Naive thymus-derived CD4-positive, alpha-beta T cell (primary cell): ENCODE results near the gene TCF7L2. TPM values are rescaled to one million over a fixed set of nuclear protein-coding genes. Genes with fewer than 3 reads are reported as not detected.

Experiments used
- ATAC-seq: fragments of 150-1000 bp; cut with Tn5 transposase; 2 replicates; pipeline ENCODE4 v1.10.0; 2021; ENCODE audit warnings: mild to moderate bottlenecking, moderate library complexity
- CTCF ChIA-PET: fragments of 350-600 bp; sonication (Branson Sonifier 250); formaldehyde crosslinking; loops from one replicate; lab custom pipeline; 2021; ENCODE audit warnings: antibody characterized with exemption; lab: Charles Lee
- POLR2A ChIA-PET: fragments of 350-600 bp; sonication (Branson Sonifier 250); formaldehyde crosslinking; loops from one replicate; lab custom pipeline; 2021; ENCODE audit warnings: antibody characterized with exemption, inconsistent platforms; lab: Charles Lee
- DNase-seq, 9 donors: peaks; one replicate each; pipeline versions ENCODE4 v3.0.0 to v3.0.0-alpha.2; 2020 to 2022; ENCODE audit warnings: mixed read lengths in 1 of 9
- H3K27ac ChIP-seq: one replicate; pipeline ENCODE4 v1.7.0; 2013; ENCODE audit warnings: mild to moderate bottlenecking, low read depth, low read length, moderate library complexity
- H3K27me3 ChIP-seq, 2 donors: one replicate each; pipeline ENCODE4 v1.7.0; 2013; ENCODE audit warnings: low read length in 2 of 2, mild to moderate bottlenecking in 2 of 2, moderate library complexity in 2 of 2; ENCODE audit not compliant: control insufficient read depth in 2 of 2, insufficient read depth in 2 of 2
- H3K36me3 ChIP-seq, 3 experiments: 1 replicate in 2 of 3; 2 replicates in 1 of 3; pipeline ENCODE4 v1.7.0; 2013; ENCODE audit warnings: low read length in 3 of 3, mild to moderate bottlenecking in 3 of 3, moderate library complexity in 1 of 3; ENCODE audit not compliant: insufficient read depth in 3 of 3, control insufficient read depth in 2 of 3
- H3K4me1 ChIP-seq, 2 donors: one replicate each; pipeline ENCODE4 v1.7.0; 2013; ENCODE audit warnings: low read length in 2 of 2, mild to moderate bottlenecking in 2 of 2, moderate library complexity in 1 of 2; ENCODE audit not compliant: control insufficient read depth in 2 of 2, insufficient read depth in 2 of 2
- H3K4me3 ChIP-seq: 2 replicates; pipeline ENCODE4 v1.7.0; 2013; ENCODE audit warnings: mild to moderate bottlenecking, low read length
- H3K9me3 ChIP-seq, 3 experiments: 1 replicate in 2 of 3; 2 replicates in 1 of 3; pipeline ENCODE4 v1.7.0; 2013; ENCODE audit warnings: low read length in 3 of 3; ENCODE audit not compliant: control insufficient read depth in 2 of 3
- H3K27ac Mint-ChIP-seq, 9 donors: one replicate each; pipeline ENCODE4 v1.8.0; 2020 to 2022; ENCODE audit warnings: mixed read lengths in 9 of 9, mild to moderate bottlenecking in 8 of 9, moderate library complexity in 5 of 9, inconsistent platforms in 2 of 9
- H3K27me3 Mint-ChIP-seq, 5 donors: one replicate each; pipeline ENCODE4 v1.8.0; 2021 to 2022; ENCODE audit warnings: mixed read lengths in 5 of 5, mild to moderate bottlenecking in 1 of 5
- H3K36me3 Mint-ChIP-seq, 5 donors: one replicate each; pipeline ENCODE4 v1.8.0; 2020 to 2022; ENCODE audit warnings: mixed read lengths in 5 of 5, mild to moderate bottlenecking in 3 of 5, inconsistent platforms in 1 of 5
- H3K4me1 Mint-ChIP-seq, 7 donors: one replicate each; pipeline ENCODE4 v1.8.0; 2020 to 2022; ENCODE audit warnings: mixed read lengths in 7 of 7, mild to moderate bottlenecking in 3 of 7, inconsistent platforms in 1 of 7
- H3K4me3 Mint-ChIP-seq, 10 donors: one replicate each; pipeline ENCODE4 v1.8.0; 2020 to 2022; ENCODE audit warnings: mild to moderate bottlenecking in 10 of 10, mixed read lengths in 10 of 10, moderate library complexity in 6 of 10, inconsistent platforms in 2 of 10
- H3K9me3 Mint-ChIP-seq, 11 donors: one replicate each; pipeline ENCODE4 v1.8.0; 2020 to 2022; ENCODE audit warnings: mixed read lengths in 11 of 11, mild to moderate bottlenecking in 4 of 11, inconsistent platforms in 1 of 11, moderate library complexity in 1 of 11
- intact Hi-C, 2 donors: fragments of 100-400 bp; cut with micrococcal nuclease; formaldehyde crosslinking; loops; one replicate each; pipeline ENCODE4 v1.15.1; 2023
- polyA plus RNA-seq, 2 donors: library from polyadenylated mRNA; unstranded; fragments of 300-500 nt; fragmentation: Illumina TruSeq; gene quantifications; one replicate each; pipeline ENCODE4 v1.2.3, GENCODE V29; 2021
- total RNA-seq, 6 experiments: library from RNA in 5 of 6; stranded (reverse) in 5 of 6; gene quantifications; 1 replicate in 5 of 6; 2 replicates in 1 of 6; pipeline ENCODE4 v1.2.3 and lab custom pipeline; 2021 to 2026

Gene TCF7L2
- total and polyA plus RNA-seq, 7 experiments from 2014 or later: 0.39 to 31.4 (median 3.1) TPM

DNA sequence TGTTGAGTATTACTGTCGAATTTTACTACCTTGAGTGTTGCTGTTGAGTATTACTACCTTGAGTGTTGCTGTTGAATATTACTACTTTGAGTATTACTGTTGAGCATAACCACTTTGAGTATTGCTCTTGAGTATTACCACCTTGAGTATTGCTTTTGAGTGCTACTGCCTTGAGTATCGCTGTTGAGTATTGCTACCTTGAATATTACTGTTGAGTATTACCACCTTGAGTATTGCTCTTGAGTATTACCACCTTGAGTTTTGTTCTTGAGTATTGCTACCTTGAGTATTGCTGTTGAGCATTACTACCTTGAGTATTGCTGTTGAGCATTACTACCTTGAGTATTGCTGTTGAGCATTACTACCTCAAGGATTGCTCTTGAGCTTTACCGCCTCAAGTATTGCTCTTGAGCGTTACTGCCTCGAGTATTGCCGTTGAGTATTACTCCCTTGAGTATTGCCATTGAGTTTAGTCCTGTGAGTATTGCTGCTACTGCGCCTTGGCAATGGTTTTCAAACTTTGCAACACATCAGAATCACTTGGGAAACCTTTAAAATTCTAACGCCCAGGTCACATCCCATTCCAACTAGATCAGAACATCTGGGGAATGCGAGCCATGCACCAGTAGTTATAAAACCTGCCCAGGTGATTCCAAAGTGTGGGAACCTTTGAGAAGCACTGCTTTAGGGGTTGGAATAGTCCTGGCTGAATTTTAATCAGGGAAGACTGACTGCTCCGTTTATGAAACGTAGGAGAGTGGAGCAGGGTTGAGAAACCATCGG lies 61.7 kb downstream of the TCF7L2 start:
- ChIA-PET POLR2A (no interaction called here), CTCF (interaction anchor here (0.6 kb wide), 1 partner anchor 814 kb away, joined by 3 read pairs; no protein-coding TSS in a partner anchor)
- H3K4me3 ChIP-seq: no peak overlapping the region
- no peak for ATAC-seq
- H3K4me1 ChIP-seq: peaks cover 14 to 16% of the 10 kb centered on the region in 2 donors
- no peaks in the 10 kb centered on the region for H3K36me3 ChIP-seq
- no peaks in the 10 kb centered on the region for H3K9me3 ChIP-seq
- intact Hi-C loops: no loop called here
- peaks cover 0 to 4% (median 0%) of the 10 kb centered on the region in 5 donors for H3K36me3 Mint-ChIP-seq
- no peak overlapping the region for H3K4me3 Mint-ChIP-seq
- H3K9me3 Mint-ChIP-seq: peaks cover 0 to 3% (median 0%) of the 10 kb centered on the region in 11 donors
- no peak for DNase-seq
- no peaks in the 10 kb centered on the region for H3K27me3 ChIP-seq
- H3K4me1 Mint-ChIP-seq: peaks cover 14 to 25% (median 21%) of the 10 kb centered on the region in 7 donors
- no peak overlapping the region for H3K27ac Mint-ChIP-seq
- H3K27ac ChIP-seq: no peak overlapping the region
- H3K27me3 Mint-ChIP-seq: peaks cover 16 to 50% (median 48%) of the 10 kb centered on the region in 5 donors

DNA sequence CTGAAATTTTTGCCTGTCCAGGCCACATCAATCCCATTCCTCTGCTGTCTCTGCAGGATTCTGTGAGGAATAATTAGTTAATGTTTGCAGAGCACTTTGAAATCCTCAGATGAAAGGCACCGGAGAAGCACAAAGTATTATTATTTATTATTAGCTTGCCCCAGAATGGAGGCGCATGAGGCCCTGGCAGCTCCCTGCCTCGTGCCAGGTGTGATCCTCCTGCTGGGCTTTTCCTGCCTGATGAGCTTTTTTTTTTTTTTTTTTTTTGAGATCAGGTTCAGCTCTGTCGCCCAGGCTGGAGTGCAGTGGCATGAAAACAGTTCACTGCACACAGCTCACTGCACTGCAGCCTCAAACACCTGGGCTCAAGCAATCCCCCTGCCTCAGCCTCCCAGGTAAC lies 65.2 kb downstream of the TCF7L2 start:
- Mint-ChIP-seq H3K9me3 (peaks cover 0 to 3% (median 0%) of the 10 kb centered on the region in 11 donors), H3K36me3 (peaks cover 0 to 4% (median 0%) of the 10 kb centered on the region in 5 donors), H3K27me3 (peaks cover 10 to 40% (median 27%) of the 10 kb centered on the region in 5 donors), H3K4me1 (peaks cover 0 to 6% (median 0%) of the 10 kb centered on the region in 7 donors), H3K4me3 (no peak overlapping the region), H3K27ac (no peak overlapping the region)
- ATAC-seq (no peak), DNase-seq (no peak)
- CTCF ChIA-PET: no interaction called here
- H3K27ac ChIP-seq: no peak overlapping the region
- H3K9me3 ChIP-seq: no peaks in the 10 kb centered on the region
- H3K4me3 ChIP-seq: no peak overlapping the region
- H3K27me3 ChIP-seq: no peaks in the 10 kb centered on the region
- no peaks in the 10 kb centered on the region for H3K4me1 ChIP-seq
- intact Hi-C loops: no loop called here
- POLR2A ChIA-PET: no interaction called here
- H3K36me3 ChIP-seq: no peaks in the 10 kb centered on the region

DNA sequence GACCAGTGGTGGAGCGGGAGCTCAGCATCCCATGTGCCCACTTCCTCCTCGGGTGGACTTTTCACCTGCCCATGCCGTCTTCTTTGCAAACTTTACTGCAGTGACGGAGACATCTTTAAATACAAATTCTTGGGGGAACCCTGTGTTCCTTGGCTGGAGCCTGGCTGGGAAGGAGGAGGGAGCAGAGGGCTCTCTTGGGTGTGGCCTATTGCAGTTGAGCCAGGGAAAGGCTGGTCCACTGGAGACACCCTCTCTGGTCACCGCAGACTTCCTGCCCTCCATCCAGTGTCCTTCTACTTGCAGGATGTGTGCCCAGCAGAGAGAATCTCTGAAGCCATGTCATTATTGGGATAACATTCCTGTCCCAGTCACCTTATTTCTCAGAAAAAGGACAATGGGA lies 67.3 kb downstream of the TCF7L2 start:
- Mint-ChIP-seq H3K27ac (no peak overlapping the region), H3K27me3 (peaks cover 2 to 31% (median 9%) of the 10 kb centered on the region in 5 donors)

DNA sequence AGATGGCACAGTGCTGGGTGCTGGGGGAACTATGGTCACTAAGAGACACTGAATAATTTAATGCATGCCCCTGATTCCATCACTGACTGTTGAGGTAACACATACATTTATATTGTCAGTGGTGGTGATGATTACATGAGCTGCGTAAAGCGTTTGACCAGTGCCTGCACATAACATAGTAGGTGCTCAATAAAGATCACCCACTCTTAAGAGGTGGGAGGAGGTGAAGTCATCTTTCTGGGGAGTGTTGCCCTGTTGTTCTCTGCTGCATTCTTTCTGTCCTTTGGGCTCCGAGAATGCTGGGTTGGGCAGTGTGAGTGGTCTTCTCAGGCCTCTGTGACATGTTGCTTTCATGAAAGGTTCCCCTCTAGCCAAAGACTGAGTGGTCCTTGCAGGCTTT lies 68.0 kb downstream of the TCF7L2 start:
- H3K4me3 Mint-ChIP-seq: no peak overlapping the region
- H3K4me1 ChIP-seq: no peaks in the 10 kb centered on the region
- no peak for DNase-seq
- H3K27me3 ChIP-seq: no peaks in the 10 kb centered on the region
- no peak overlapping the region for H3K27ac ChIP-seq
- no peak for ATAC-seq
- no peaks in the 10 kb centered on the region for H3K36me3 ChIP-seq
- no peak overlapping the region for H3K4me3 ChIP-seq
- no peak overlapping the region for H3K27ac Mint-ChIP-seq
- intact Hi-C loops: no loop called here
- H3K9me3 Mint-ChIP-seq: peaks cover 0 to 3% (median 0%) of the 10 kb centered on the region in 11 donors
- H3K36me3 Mint-ChIP-seq: no peaks in the 10 kb centered on the region
- peaks cover 0 to 31% (median 4%) of the 10 kb centered on the region in 5 donors for H3K27me3 Mint-ChIP-seq
- ChIA-PET POLR2A (interaction anchor here (0.6 kb wide), 1 partner anchor 139 kb away, joined by 4 read pairs; no protein-coding TSS in a partner anchor), CTCF (no interaction called here)
- no peaks in the 10 kb centered on the region for H3K9me3 ChIP-seq
- H3K4me1 Mint-ChIP-seq: peaks cover 0 to 4% (median 0%) of the 10 kb centered on the region in 7 donors

More for the DNA sequence above, 67.3 kb downstream of the TCF7L2 start:
- intact Hi-C loops: no loop called here
- no peaks in the 10 kb centered on the region for H3K4me1 ChIP-seq
- ChIA-PET CTCF (interaction anchor here (0.8 kb wide), 1 partner anchor 152 kb away, joined by 4 read pairs; no protein-coding TSS in a partner anchor), POLR2A (interaction anchor here (0.6 kb wide), 1 partner anchor 58 kb away, joined by 3 read pairs; no protein-coding TSS in a partner anchor)
- DNase-seq: no peak
- no peak overlapping the region for H3K4me3 ChIP-seq
- H3K4me1 Mint-ChIP-seq: peaks cover 0 to 4% (median 0%) of the 10 kb centered on the region in 7 donors
- H3K9me3 ChIP-seq: no peaks in the 10 kb centered on the region
- H3K36me3 ChIP-seq: no peaks in the 10 kb centered on the region
- H3K9me3 Mint-ChIP-seq: peaks cover 0 to 3% (median 0%) of the 10 kb centered on the region in 11 donors
- peaks cover 0 to 3% (median 0%) of the 10 kb centered on the region in 5 donors for H3K36me3 Mint-ChIP-seq
- ATAC-seq: no peak
- H3K4me3 Mint-ChIP-seq: no peak overlapping the region
- H3K27ac ChIP-seq: no peak overlapping the region
- H3K27me3 ChIP-seq: no peaks in the 10 kb centered on the region

DNA sequence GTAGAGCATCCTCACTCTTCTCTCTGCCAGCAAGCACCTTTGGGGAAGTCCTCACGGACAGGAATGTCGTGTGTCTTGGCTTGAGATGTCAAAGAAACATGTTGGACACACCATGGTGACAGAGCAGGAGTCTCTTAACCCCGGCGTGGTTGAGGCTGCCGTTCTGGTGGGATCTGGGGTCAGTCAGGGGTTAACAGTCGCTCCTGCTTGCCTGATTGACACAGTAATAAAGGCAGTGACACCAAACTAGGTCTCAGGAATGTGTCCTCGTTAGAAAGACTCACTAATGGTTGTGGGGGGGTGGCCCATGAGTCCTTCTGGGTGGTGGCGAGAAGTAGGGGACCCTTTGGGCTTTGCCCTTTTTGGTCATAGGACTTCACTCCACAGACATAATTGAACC lies 69.0 kb downstream of the TCF7L2 start:
- H3K27ac ChIP-seq: no peak overlapping the region
- peaks cover 0 to 1% (median 0%) of the 10 kb centered on the region in 11 donors for H3K9me3 Mint-ChIP-seq

DNA sequence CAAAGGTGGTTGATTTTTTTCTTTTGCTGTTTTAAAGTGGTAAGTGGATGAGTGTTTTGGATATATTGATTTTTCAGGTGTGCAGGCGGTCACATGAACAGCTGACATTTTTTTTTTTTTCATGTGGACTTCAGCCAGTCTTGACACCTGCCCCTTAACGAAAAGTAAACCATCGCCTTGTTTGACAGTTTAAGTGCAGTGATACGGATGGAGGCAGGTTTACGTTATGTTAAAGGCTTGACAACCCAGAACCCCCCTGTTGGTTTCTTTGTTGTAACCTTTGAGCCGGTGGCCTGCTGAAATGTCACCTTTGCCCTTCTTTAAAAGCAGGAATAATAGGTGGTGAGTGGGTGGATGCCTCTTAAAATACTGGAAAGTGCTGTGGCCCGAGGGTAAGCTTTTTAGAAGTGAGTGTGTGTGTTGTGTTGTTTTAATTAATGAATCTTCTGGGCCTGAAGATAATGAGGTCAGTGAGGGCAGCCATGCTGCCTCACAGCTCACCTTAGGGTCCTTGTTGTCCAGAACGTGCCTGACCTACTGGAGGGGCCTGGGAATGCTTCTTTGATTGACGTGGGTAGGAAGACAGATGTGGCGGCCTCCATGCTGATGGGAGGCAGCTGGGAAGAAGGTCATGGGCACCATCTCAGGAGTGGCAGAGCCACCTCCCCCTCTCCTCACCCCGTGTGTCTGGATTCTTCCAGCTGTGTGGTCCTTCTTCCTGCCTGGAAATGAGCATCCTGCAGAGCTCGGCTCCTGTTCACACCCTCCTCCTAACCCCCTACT lies 69.8 kb downstream of the TCF7L2 start:
- Mint-ChIP-seq H3K27ac (no peak overlapping the region), H3K4me3 (no peak overlapping the region), H3K27me3 (peaks cover 0 to 24% (median 4%) of the 10 kb centered on the region in 5 donors), H3K4me1 (peaks cover 0 to 4% (median 0%) of the 10 kb centered on the region in 7 donors), H3K9me3 (peaks cover 0 to 1% (median 0%) of the 10 kb centered on the region in 11 donors), H3K36me3 (no peaks in the 10 kb centered on the region)
- intact Hi-C loops: no loop called here
- POLR2A ChIA-PET: no interaction called here
- ATAC-seq (no peak), DNase-seq (no peak)
- H3K9me3 ChIP-seq: no peaks in the 10 kb centered on the region
- CTCF ChIA-PET: interaction anchor here (0.7 kb wide), 1 partner anchor 414 kb away, joined by 3 read pairs; no protein-coding TSS in a partner anchor
- no peak overlapping the region for H3K27ac ChIP-seq
- H3K4me3 ChIP-seq: no peak overlapping the region
- H3K36me3 ChIP-seq: no peaks in the 10 kb centered on the region
- H3K4me1 ChIP-seq: no peaks in the 10 kb centered on the region
- H3K27me3 ChIP-seq: no peaks in the 10 kb centered on the region

More for the DNA sequence above, 69.0 kb downstream of the TCF7L2 start:
- Mint-ChIP-seq H3K4me3 (no peak overlapping the region), H3K36me3 (no peaks in the 10 kb centered on the region), H3K27me3 (peaks cover 0 to 27% (median 4%) of the 10 kb centered on the region in 5 donors), H3K4me1 (peaks cover 0 to 4% (median 0%) of the 10 kb centered on the region in 7 donors), H3K27ac (no peak overlapping the region)
- no peak overlapping the region for H3K4me3 ChIP-seq
- ChIA-PET CTCF (interaction anchor here (0.7 kb wide), 1 partner anchor 413 kb away, joined by 3 read pairs; no protein-coding TSS in a partner anchor), POLR2A (no interaction called here)
- intact Hi-C loops: no loop called here
- no peaks in the 10 kb centered on the region for H3K36me3 ChIP-seq
- H3K27me3 ChIP-seq: no peaks in the 10 kb centered on the region
- no peaks in the 10 kb centered on the region for H3K4me1 ChIP-seq
- DNase-seq (no peak), ATAC-seq (no peak)
- no peaks in the 10 kb centered on the region for H3K9me3 ChIP-seq
